Mesothelial cell of epicardium (in vitro differentiated cells): ENCODE measurements around the gene MSL2. TPM values are rescaled to one million over a fixed set of nuclear protein-coding genes. Genes with fewer than 3 reads are reported as not detected.
A peak's percentile ranks its signal among the peaks of the same experiment; 100 is the strongest.

Experiments
- DNase-seq, 2 experiments: peaks; one replicate each; pipeline ENCODE4 v3.0.0; 2021; ENCODE audit warnings: low spot score in 2 of 2; ENCODE audit not compliant: unreplicated experiment in 2 of 2
- H3K27ac Mint-ChIP-seq: 2 replicates; pipeline ENCODE4 v1.8.0; 2021; ENCODE audit warnings: mixed read lengths
- H3K27me3 Mint-ChIP-seq: 2 replicates; pipeline ENCODE4 v1.8.0; 2021; ENCODE audit warnings: low read depth, mixed read lengths
- H3K36me3 Mint-ChIP-seq: 2 replicates; pipeline ENCODE4 v1.8.0; 2021; ENCODE audit warnings: mixed read lengths
- H3K4me1 Mint-ChIP-seq: 2 replicates; pipeline ENCODE4 v1.8.0; 2021; ENCODE audit warnings: mixed read lengths
- H3K4me3 Mint-ChIP-seq: 2 replicates; pipeline ENCODE4 v1.8.0; 2021; ENCODE audit warnings: mild to moderate bottlenecking, moderate library complexity, mixed read lengths
- H3K9me3 Mint-ChIP-seq: 2 replicates; pipeline ENCODE4 v1.8.0; 2021; ENCODE audit warnings: mixed read lengths
- total RNA-seq: library from RNA; stranded (reverse); gene quantifications from 3 replicates; pipeline ENCODE4 v1.2.1, GENCODE V29; 2021
- TF ChIP-seq, protein P1 (sequence below): fragments of 200-600 bp; sonication (generic); IDR thresholded peaks from one replicate; pipeline ENCODE4 v1.5.0; 2021; ENCODE audit warnings: antibody characterized with exemption; ENCODE audit not compliant: unreplicated experiment

The MSL2 gene
- total RNA-seq, 1 donor from 2014 or later = 43.2 TPM

DNA sequence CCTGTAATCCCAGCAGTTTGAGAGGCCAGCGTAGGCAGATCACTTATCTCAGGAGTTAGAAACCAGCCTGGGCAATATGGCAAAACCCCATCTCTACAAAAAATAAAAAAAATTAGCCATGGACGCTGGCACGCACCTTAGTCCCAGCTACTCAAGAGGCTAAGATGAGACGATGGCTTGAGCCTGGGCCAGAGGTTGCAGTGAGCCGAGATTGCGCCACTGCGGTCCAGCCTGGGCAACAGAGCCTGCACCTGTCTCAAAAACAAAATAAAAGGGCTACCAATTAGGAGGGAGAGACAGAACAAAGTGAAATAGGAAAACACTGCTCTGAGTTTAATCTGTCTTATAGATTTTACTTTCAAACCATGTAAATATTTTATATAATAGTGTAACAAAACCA, 33.8 kb downstream of the MSL2 start:
- TF ChIP-seq, protein P1, sequence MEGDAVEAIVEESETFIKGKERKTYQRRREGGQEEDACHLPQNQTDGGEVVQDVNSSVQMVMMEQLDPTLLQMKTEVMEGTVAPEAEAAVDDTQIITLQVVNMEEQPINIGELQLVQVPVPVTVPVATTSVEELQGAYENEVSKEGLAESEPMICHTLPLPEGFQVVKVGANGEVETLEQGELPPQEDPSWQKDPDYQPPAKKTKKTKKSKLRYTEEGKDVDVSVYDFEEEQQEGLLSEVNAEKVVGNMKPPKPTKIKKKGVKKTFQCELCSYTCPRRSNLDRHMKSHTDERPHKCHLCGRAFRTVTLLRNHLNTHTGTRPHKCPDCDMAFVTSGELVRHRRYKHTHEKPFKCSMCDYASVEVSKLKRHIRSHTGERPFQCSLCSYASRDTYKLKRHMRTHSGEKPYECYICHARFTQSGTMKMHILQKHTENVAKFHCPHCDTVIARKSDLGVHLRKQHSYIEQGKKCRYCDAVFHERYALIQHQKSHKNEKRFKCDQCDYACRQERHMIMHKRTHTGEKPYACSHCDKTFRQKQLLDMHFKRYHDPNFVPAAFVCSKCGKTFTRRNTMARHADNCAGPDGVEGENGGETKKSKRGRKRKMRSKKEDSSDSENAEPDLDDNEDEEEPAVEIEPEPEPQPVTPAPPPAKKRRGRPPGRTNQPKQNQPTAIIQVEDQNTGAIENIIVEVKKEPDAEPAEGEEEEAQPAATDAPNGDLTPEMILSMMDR = no peak
- H3K27ac Mint-ChIP-seq = no peak overlapping the region
- no peak overlapping the region for H3K4me3 Mint-ChIP-seq
- H3K9me3 Mint-ChIP-seq = no peaks in the 10 kb centered on the region
- no peak for DNase-seq
- H3K36me3 Mint-ChIP-seq = peaks cover 16% of the 10 kb centered on the region
- H3K27me3 Mint-ChIP-seq = no peaks in the 10 kb centered on the region
- peaks cover 17% of the 10 kb centered on the region for H3K4me1 Mint-ChIP-seq

DNA sequence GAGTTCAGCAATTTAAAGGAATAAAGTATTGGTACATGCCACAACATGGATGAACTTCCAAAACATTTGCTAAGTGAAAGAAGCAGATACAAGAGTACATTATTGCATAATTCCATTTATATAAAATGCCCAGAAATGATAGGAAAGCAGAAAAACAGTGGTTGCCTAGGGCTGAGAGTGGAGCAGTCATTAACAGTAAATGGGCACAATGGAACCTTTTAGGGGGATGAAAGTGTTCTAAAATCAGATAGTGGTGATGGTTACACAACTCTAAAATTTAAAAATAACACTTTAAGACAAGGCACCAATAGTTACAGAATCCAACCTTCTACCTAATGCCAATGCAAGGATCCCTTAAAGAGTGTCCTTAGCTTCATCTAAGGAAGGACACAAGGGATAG, 34.6 kb downstream of the MSL2 start:
- Mint-ChIP-seq H3K9me3 (no peaks in the 10 kb centered on the region), H3K4me3 (no peak overlapping the region), H3K27me3 (no peaks in the 10 kb centered on the region), H3K4me1 (peaks cover 11% of the 10 kb centered on the region), H3K36me3 (peaks cover 16% of the 10 kb centered on the region), H3K27ac (no peak overlapping the region)
- TF ChIP-seq, protein P1 = no peak
- no peak for DNase-seq

DNA sequence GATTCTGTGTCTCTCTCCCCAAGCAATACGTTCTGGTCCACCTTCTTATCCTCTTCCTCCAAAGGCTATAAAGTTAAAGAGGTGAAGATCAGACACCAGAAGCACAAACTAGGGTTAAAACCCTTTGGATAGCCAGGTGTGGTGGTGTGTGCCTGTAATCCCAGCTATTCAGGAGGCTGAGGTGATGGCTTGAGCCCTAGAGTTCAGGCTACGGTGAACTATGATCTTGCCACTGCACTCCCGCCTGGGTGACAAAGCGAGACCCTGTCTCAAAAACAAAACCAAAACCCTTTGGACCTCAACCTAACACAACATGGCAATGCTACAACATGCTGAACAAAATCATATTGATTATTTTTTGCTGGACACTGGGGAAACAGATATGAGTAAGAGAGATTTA, 43.2 kb downstream of the MSL2 start:
- no peaks in the 10 kb centered on the region for H3K27me3 Mint-ChIP-seq
- no peak for DNase-seq
- peaks cover 10% of the 10 kb centered on the region for H3K36me3 Mint-ChIP-seq
- H3K4me1 Mint-ChIP-seq = peaks cover 24% of the 10 kb centered on the region
- no peak overlapping the region for H3K4me3 Mint-ChIP-seq
- no peak overlapping the region for H3K27ac Mint-ChIP-seq
- no peaks in the 10 kb centered on the region for H3K9me3 Mint-ChIP-seq
- TF ChIP-seq, protein P1 = no peak

DNA sequence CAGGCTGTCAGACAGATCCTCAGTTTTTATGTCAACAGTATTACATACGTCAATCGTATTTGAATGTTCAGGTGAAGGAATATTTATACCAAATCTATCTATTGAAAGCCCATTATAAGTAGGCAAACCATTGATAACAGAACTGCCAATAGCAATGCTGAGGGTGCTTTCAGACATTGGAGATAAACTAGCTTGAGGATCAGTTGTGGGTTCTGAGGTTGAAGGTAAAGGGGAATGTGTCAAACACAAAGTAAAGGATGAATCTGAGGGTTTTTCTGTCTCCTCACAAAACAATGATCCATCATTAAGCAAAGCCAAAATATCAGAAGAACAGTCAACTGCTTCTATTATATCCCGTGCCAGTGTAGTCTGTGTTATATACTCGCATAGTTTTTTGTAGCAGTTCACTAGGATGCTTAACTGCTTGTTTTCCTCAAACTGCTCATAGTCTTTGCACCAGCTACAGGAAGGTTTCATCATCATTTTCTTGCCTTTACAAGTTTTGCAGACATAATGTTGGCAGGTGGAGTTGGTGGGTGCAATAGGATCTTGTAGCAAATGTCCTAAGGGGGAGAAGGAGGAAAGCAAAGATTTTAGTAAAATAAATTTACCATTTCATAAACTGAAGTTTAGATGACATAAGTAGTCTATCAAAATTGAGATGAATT, 43.8 kb downstream of the MSL2 start:
- H3K27ac Mint-ChIP-seq = no peak overlapping the region
- TF ChIP-seq, protein P1 = no peak
- DNase-seq = no peak
- H3K4me3 Mint-ChIP-seq = no peak overlapping the region
- no peaks in the 10 kb centered on the region for H3K27me3 Mint-ChIP-seq
- peaks cover 10% of the 10 kb centered on the region for H3K36me3 Mint-ChIP-seq
- H3K4me1 Mint-ChIP-seq = peaks cover 28% of the 10 kb centered on the region
- H3K9me3 Mint-ChIP-seq = no peaks in the 10 kb centered on the region

DNA sequence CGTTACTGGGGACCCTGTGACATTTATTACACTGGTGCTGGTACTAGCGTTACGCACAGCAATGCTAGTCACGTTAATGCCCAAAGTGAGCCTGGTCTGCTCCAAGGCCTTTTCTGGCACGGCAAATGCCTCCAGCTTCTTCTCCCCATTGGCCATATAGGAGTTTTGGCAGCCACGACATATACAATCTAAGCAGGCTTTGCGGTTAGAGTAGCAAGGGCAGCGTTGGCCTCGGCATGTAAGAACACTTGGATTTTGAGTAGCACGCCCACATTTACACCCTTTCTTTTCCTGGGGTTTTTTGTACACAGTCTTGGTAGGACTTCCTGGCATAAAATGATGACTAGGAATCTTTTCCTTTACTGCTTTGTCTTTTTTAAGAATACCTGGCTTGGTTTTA, 44.9 kb downstream of the MSL2 start:
- TF ChIP-seq, protein P1 = no peak
- no peak for DNase-seq
- Mint-ChIP-seq H3K4me3 (no peak overlapping the region), H3K27ac (peak overlapping the region; percentile 60), H3K9me3 (no peaks in the 10 kb centered on the region), H3K27me3 (no peaks in the 10 kb centered on the region), H3K4me1 (peaks cover 31% of the 10 kb centered on the region), H3K36me3 (peaks cover 10% of the 10 kb centered on the region)
